ENCODE data around the gene KCNMB3. TPM values are rescaled to one million over a fixed set of nuclear protein-coding genes. Genes with fewer than 3 reads are reported as not detected.
"Not testable (repeated sequence)": the region's sequence is repeated elsewhere in the genome, so short reads cannot be mapped to it uniquely, and the experiment has no call there.

The KCNMB3 gene
- 10 to 100 TPM in 4 of 5 donors, 1 to 10 TPM in 1; 6.8 to 12.1 (median 11.5) TPM for polyA plus RNA-seq (ENCODE audit: insufficient read depth in 1 of 5, insufficient read length in 5 of 5, low replicate concordance in 1 of 5)
- long read RNA-seq, donor 1, partial matches to known transcripts: 0 of 4 reads
- long read RNA-seq, donor 1, other reads (novel, unspliced or antisense): 0 of 4 reads
- long read RNA-seq, donor 2, partial matches to known transcripts: 0 of 1 reads
- long read RNA-seq, donor 2, other reads (novel, unspliced or antisense): 0 of 1 reads
- long read RNA-seq, donor 3: 0 reads
- long read RNA-seq, donor 4, partial matches to known transcripts: 7 of 8 reads
- long read RNA-seq, donor 4, other reads (novel, unspliced or antisense): 0 of 8 reads
- long read RNA-seq, donor 5: 0 reads
- long read RNA-seq, donor 6, partial matches to known transcripts: 0 of 2 reads
- long read RNA-seq, donor 6, other reads (novel, unspliced or antisense): 0 of 2 reads
- long read RNA-seq, donor 7, full-length matches to known transcripts: 3 of 149 reads
- long read RNA-seq, donor 7, partial matches to known transcripts: 135 of 149 reads
- long read RNA-seq, donor 7, other reads (novel, unspliced or antisense): 11 of 149 reads
- long read RNA-seq, donor 8, full-length matches to known transcripts: 2 of 2 reads
- long read RNA-seq, donor 8, partial matches to known transcripts: 0 of 2 reads
- long read RNA-seq, donor 8, other reads (novel, unspliced or antisense): 0 of 2 reads

- no peak for DNase-seq
Measured at GRCh38 chr3:179250803-179251476, at the start of gene KCNMB3. TSS of gene KCNMB3 (minus strand) at chr3:179251114. CDS start at chr3:179250990, 124 bp downstream.

- DNase-seq: no peak
Measured at GRCh38 chr3:179299999-179300613, 49.2 kb upstream of the KCNMB3 start.

- DNase-seq: no peak
Measured at GRCh38 chr3:179299316-179299715, 48.4 kb upstream of the KCNMB3 start.

GRCh38 chr3:179297971-179298725 lies 47.2 kb upstream of the KCNMB3 start:
- DNase-seq: no peak

- no peak for DNase-seq
Measured at GRCh38 chr3:179292450-179292849, 41.5 kb upstream of the KCNMB3 start.

- DNase-seq: no peak
Measured at GRCh38 chr3:179289295-179289694, 38.4 kb upstream of the KCNMB3 start.

GRCh38 chr3:179288845-179289244 lies 37.9 kb upstream of the KCNMB3 start:
- no peak for DNase-seq

GRCh38 chr3:179286331-179286730 lies 35.4 kb upstream of the KCNMB3 start:
- DNase-seq: no peak

GRCh38 chr3:179281825-179282224 lies 30.9 kb upstream of the KCNMB3 start:
- no peak for DNase-seq

GRCh38 chr3:179279837-179280236 lies 28.9 kb upstream of the KCNMB3 start:
- no peak for DNase-seq

- DNase-seq: no peak
Measured at GRCh38 chr3:179278932-179279693, 28.2 kb upstream of the KCNMB3 start.

- DNase-seq: no peak
Measured at GRCh38 chr3:179278151-179278550, 27.2 kb upstream of the KCNMB3 start.

GRCh38 chr3:179276743-179277142 lies 25.8 kb upstream of the KCNMB3 start:
- no peak for DNase-seq

GRCh38 chr3:179276001-179276400 lies 25.1 kb upstream of the KCNMB3 start:
- DNase-seq: no peak

- DNase-seq: not testable (repeated sequence)
Measured at GRCh38 chr3:179274434-179274833, 23.5 kb upstream of the KCNMB3 start.

- DNase-seq: no peak
Measured at GRCh38 chr3:179272385-179272784, 21.5 kb upstream of the KCNMB3 start.

GRCh38 chr3:179269152-179269707 lies 18.3 kb upstream of the KCNMB3 start:
- DNase-seq: no peak

- DNase-seq: no peak
Measured at GRCh38 chr3:179268400-179269051, 17.6 kb upstream of the KCNMB3 start.

GRCh38 chr3:179266701-179267211 lies 15.8 kb upstream of the KCNMB3 start:
- no peak for DNase-seq
